Neuronal stem cell (in vitro differentiated cells): Measurements from ENCODE around the gene FBXO7.

ENCODE experiments used
- DNase-seq: peaks from one replicate; pipeline ENCODE4 v3.0.0-alpha.2; 2013; ENCODE audit warnings: low spot score
- H2AFZ ChIP-seq: one replicate; pipeline ENCODE4 v1.6.1; 2013; ENCODE audit warnings: mild to moderate bottlenecking, low read length, inconsistent platforms
- H2AK5ac ChIP-seq: 2 replicates; pipeline ENCODE4 v1.6.1; 2013; ENCODE audit warnings: low read depth, mild to moderate bottlenecking, inconsistent platforms, low read length, moderate library complexity, mixed read lengths
- H2BK120ac ChIP-seq: 2 replicates; pipeline ENCODE4 v1.6.1; 2013; ENCODE audit warnings: low read depth, mild to moderate bottlenecking, inconsistent platforms, low read length, moderate library complexity, mixed read lengths
- H2BK12ac ChIP-seq: one replicate; pipeline ENCODE4 v1.6.1; 2013; ENCODE audit warnings: low read length, inconsistent platforms
- H2BK15ac ChIP-seq: 2 replicates; pipeline ENCODE4 v1.6.1; 2013; ENCODE audit warnings: mild to moderate bottlenecking, low read length, inconsistent platforms, mixed read lengths
- H2BK5ac ChIP-seq: one replicate; pipeline ENCODE4 v1.6.1; 2013; ENCODE audit warnings: inconsistent platforms, mild to moderate bottlenecking, low read length, moderate library complexity
- H3K14ac ChIP-seq: one replicate; pipeline ENCODE4 v1.6.1; 2013; ENCODE audit warnings: low read length, inconsistent platforms
- H3K18ac ChIP-seq: 2 replicates; pipeline ENCODE4 v1.6.1; 2013; ENCODE audit warnings: low read length, inconsistent platforms
- H3K23ac ChIP-seq: 2 replicates; pipeline ENCODE4 v1.6.1; 2013; ENCODE audit warnings: low read depth, mild to moderate bottlenecking, mixed read lengths, low read length, inconsistent platforms; ENCODE audit not compliant: poor library complexity
- H3K27ac ChIP-seq: replicated peaks from 3 replicates; pipeline ENCODE4 v1.5.1; 2013; ENCODE audit warnings: low read length, inconsistent platforms
- H3K27me3 ChIP-seq, 3 experiments: 2 replicates each; pipeline ENCODE4 v1.6.1; 2013; ENCODE audit warnings: low read length in 3 of 3, mild to moderate bottlenecking in 2 of 3, inconsistent platforms in 1 of 3, low read depth in 1 of 3, mixed read lengths in 1 of 3, moderate library complexity in 1 of 3; ENCODE audit not compliant: control insufficient read depth in 3 of 3, insufficient read depth in 3 of 3
- H3K36me3 ChIP-seq, 2 donors: replicated peaks in 1 of 2; 2 replicates each; pipeline ENCODE4 v1.6.1; 2013; ENCODE audit warnings: low read length in 2 of 2; ENCODE audit not compliant: control insufficient read depth in 2 of 2, insufficient read depth in 2 of 2
- H3K4ac ChIP-seq: 2 replicates; pipeline ENCODE4 v1.6.1; 2013; ENCODE audit warnings: inconsistent platforms, mild to moderate bottlenecking, low read length, moderate library complexity
- H3K4me1 ChIP-seq, 2 donors: 1 replicate in 1 of 2; 2 replicates in 1 of 2; pipeline ENCODE4 v1.6.1; 2013; ENCODE audit warnings: low read length in 2 of 2, low read depth in 1 of 2; ENCODE audit not compliant: control insufficient read depth in 2 of 2, insufficient read depth in 1 of 2
- H3K4me2 ChIP-seq: one replicate; pipeline ENCODE4 v1.6.1; 2013; ENCODE audit warnings: mild to moderate bottlenecking, low read length, inconsistent platforms; ENCODE audit not compliant: insufficient read depth, poor library complexity, severe bottlenecking
- H3K4me3 ChIP-seq, 2 donors: 2 replicates each; pipeline ENCODE4 v1.5.1; 2013; ENCODE audit warnings: low read length in 2 of 2, mild to moderate bottlenecking in 2 of 2, inconsistent platforms in 1 of 2, moderate library complexity in 1 of 2
- H3K79me1 ChIP-seq: one replicate; pipeline ENCODE4 v1.6.1; 2013; ENCODE audit warnings: low read depth, mild to moderate bottlenecking, inconsistent platforms, low read length, moderate library complexity
- H3K9ac ChIP-seq: one replicate; pipeline ENCODE4 v1.6.1; 2013; ENCODE audit warnings: mild to moderate bottlenecking, low read depth, low read length, inconsistent platforms; ENCODE audit not compliant: poor library complexity
- H3K9me3 ChIP-seq, 2 donors: replicated peaks in 1 of 2; 2 replicates each; pipeline versions ENCODE3 to v1.6.1; 2013; ENCODE audit warnings: low read length in 2 of 2, mild to moderate bottlenecking in 2 of 2, inconsistent platforms in 1 of 2, low read depth in 1 of 2, mixed read lengths in 1 of 2, moderate library complexity in 1 of 2; ENCODE audit not compliant: control insufficient read depth in 2 of 2, insufficient read depth in 1 of 2
- H4K8ac ChIP-seq: one replicate; pipeline ENCODE4 v1.6.1; 2013; ENCODE audit warnings: low read depth, mild to moderate bottlenecking, inconsistent platforms, low read length, moderate library complexity
- H4K91ac ChIP-seq: one replicate; pipeline ENCODE4 v1.6.1; 2013; ENCODE audit warnings: low read length, low read depth, mild to moderate bottlenecking, inconsistent platforms; ENCODE audit not compliant: poor library complexity
- WGBS, 2 donors: extraction: QIAGEN DNeasy Blood & Tissue Kit; methylation state at CpG; one replicate each; pipeline ENCODE4 v1.1.7; 2013; ENCODE audit warnings: missing lambda C conversion rate in 2 of 2, mixed read lengths in 1 of 2; ENCODE audit not compliant: insufficient read length in 2 of 2, insufficient replicate concordance in 1 of 2; ENCODE audit errors: extremely low coverage in 2 of 2; 5-methylcytosine and 5-hydroxymethylcytosine counted together

Gene FBXO7

DNA sequence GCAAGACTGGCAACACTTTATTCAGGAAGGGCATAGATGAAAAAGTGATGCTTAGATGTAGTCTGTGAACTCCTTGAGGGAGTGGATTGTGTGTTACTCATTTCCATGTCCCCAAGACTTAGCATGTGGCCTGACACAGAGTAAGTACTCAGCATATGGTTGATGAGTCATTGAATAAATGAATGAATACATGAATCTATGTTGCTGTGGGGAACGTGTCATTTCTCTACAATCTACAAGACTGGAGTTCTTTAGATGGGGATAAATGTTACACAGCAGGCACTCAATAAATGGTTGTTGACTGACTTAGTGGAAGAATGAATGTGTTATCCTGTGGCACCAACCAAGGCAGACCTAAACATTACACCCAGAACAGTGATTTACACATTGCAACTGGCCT lies 28.3 kb upstream of the FBXO7 start:
- Histone ChIP-seq H3K36me3 (no peaks in the 10 kb centered on the region), H3K27ac (no peak overlapping the region), H2BK15ac (no peak overlapping the region), H2BK5ac (no peak overlapping the region), H3K4me3 (no peak overlapping the region), H3K4me2 (no peak overlapping the region), H3K9ac (no peak overlapping the region), H2AK5ac (no peak overlapping the region), H3K9me3 (no peaks in the 10 kb centered on the region), H3K79me1 (no peaks in the 10 kb centered on the region), H3K4ac (no peak overlapping the region), H3K27me3 (peaks cover 0 to 29% (median 0%) of the 10 kb centered on the region in 3 experiments), H2BK12ac (no peak overlapping the region), H3K4me1 (no peaks in the 10 kb centered on the region), H4K91ac (no peak overlapping the region), H3K23ac (no peak overlapping the region), H4K8ac (no peak overlapping the region), H2BK120ac (no peak overlapping the region), H3K14ac (no peak overlapping the region), H3K18ac (no peak overlapping the region), H2AFZ (no peak overlapping the region)
- no CpG with 5 or more reads among the region's 1 CpG for WGBS, 2 donors
- DNase-seq: no peak

DNA sequence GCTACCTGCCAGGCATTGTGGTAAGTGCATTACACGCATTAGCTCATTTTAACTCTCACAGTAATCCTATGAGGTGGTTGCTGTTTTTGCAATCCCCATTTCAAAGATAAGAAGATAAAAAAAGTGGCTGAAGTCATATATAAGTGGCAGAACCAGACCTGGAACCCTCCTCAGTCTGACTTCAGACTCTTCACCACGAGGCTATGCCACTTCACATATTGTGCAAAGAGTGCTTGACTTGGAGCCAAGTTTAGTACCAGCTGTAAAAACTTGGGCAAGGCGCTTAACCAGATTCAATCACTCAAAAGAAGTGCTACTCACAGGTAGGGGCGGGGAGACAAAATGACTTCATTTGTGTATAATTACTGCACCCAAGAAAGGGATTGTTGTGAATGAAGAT lies 25.6 kb upstream of the FBXO7 start:
- H3K4me3 ChIP-seq: no peak overlapping the region
- no peak overlapping the region for H2BK15ac ChIP-seq
- H4K8ac ChIP-seq: no peak overlapping the region
- H2BK120ac ChIP-seq: no peak overlapping the region
- no peak overlapping the region for H3K4me2 ChIP-seq
- WGBS, 2 donors: no CpG with 5 or more reads among the region's 4 CpGs
- no peaks in the 10 kb centered on the region for H3K4me1 ChIP-seq
- H3K18ac ChIP-seq: no peak overlapping the region
- no peak overlapping the region for H3K23ac ChIP-seq
- no peak overlapping the region for H2AFZ ChIP-seq
- no peaks in the 10 kb centered on the region for H3K9me3 ChIP-seq
- H3K27ac ChIP-seq: no peak overlapping the region
- H4K91ac ChIP-seq: no peak overlapping the region
- no peak overlapping the region for H2BK12ac ChIP-seq
- no peaks in the 10 kb centered on the region for H3K79me1 ChIP-seq
- H2BK5ac ChIP-seq: no peak overlapping the region
- H3K36me3 ChIP-seq: no peaks in the 10 kb centered on the region
- no peak overlapping the region for H2AK5ac ChIP-seq
- H3K9ac ChIP-seq: no peak overlapping the region
- peaks cover 0 to 19% (median 0%) of the 10 kb centered on the region in 3 experiments for H3K27me3 ChIP-seq
- no peak overlapping the region for H3K14ac ChIP-seq
- no peak overlapping the region for H3K4ac ChIP-seq
- no peak for DNase-seq

DNA sequence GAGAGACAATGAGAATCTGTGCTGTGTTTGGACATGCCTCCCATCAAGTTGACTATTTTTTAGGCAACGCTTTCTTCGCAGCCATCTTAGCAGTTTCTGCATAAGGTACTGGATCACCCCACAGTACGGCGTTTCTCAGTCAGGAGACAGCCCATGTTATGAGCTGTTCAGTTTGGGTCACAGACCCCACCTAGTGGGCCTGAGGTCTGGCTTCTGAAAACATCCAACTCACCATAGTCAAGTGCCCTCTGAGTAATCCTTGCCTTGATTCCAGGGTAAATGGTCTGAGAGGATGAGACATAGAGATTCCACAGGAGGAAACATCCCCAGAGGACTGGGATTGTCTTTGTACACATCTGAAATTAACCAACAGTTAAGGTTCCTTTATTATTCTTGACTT lies 17.6 kb upstream of the FBXO7 start:
- H4K91ac ChIP-seq: no peak overlapping the region
- H2BK120ac ChIP-seq: no peak overlapping the region
- H2BK15ac ChIP-seq: no peak overlapping the region
- H3K9me3 ChIP-seq: no peaks in the 10 kb centered on the region
- DNase-seq: no peak
- H3K4me2 ChIP-seq: no peak overlapping the region
- H2BK12ac ChIP-seq: no peak overlapping the region
- H3K4ac ChIP-seq: no peak overlapping the region
- H3K4me3 ChIP-seq: no peak overlapping the region
- no peak overlapping the region for H2AK5ac ChIP-seq
- H3K23ac ChIP-seq: no peak overlapping the region
- H3K9ac ChIP-seq: no peak overlapping the region
- H3K14ac ChIP-seq: no peak overlapping the region
- no peak overlapping the region for H3K27ac ChIP-seq
- no peaks in the 10 kb centered on the region for H3K36me3 ChIP-seq
- WGBS, 2 donors: no CpG with 5 or more reads among the region's 4 CpGs
- peaks cover 0 to 23% (median 3%) of the 10 kb centered on the region in 3 experiments for H3K27me3 ChIP-seq
- H3K18ac ChIP-seq: no peak overlapping the region
- H3K79me1 ChIP-seq: no peaks in the 10 kb centered on the region
- no peak overlapping the region for H2BK5ac ChIP-seq
- H3K4me1 ChIP-seq: no peaks in the 10 kb centered on the region
- H4K8ac ChIP-seq: no peak overlapping the region
- no peak overlapping the region for H2AFZ ChIP-seq

DNA sequence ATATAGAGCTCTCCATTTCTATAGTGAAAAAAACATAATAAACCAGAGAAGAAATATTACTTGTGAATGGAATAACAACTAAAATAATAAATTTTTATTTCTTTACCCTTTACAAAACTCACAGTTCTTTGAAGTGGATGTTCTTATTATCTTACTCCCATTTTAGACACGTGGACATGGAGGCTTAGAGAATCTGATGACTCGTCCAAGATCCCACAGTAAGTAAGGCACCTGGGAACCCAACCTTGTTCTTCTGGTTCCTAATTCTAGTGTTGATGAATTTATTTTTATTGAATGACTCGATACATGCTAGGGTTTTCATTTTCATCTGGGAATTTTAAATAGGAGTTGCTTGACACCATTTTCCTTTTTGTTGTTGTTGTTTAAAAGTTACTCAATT lies 12.2 kb upstream of the FBXO7 start:
- Histone ChIP-seq H2BK12ac (no peak overlapping the region), H3K4me2 (no peak overlapping the region), H3K79me1 (no peaks in the 10 kb centered on the region), H3K9me3 (no peaks in the 10 kb centered on the region), H3K9ac (no peak overlapping the region), H3K4me1 (no peaks in the 10 kb centered on the region), H3K23ac (no peak overlapping the region), H4K91ac (no peak overlapping the region), H3K18ac (no peak overlapping the region), H2BK15ac (no peak overlapping the region), H3K36me3 (no peaks in the 10 kb centered on the region), H4K8ac (no peak overlapping the region), H3K4me3 (no peak overlapping the region), H2BK5ac (no peak overlapping the region), H2AFZ (no peak overlapping the region), H2BK120ac (no peak overlapping the region), H3K27ac (no peak overlapping the region), H2AK5ac (no peak overlapping the region), H3K4ac (no peak overlapping the region), H3K14ac (no peak overlapping the region), H3K27me3 (peaks cover 0 to 17% (median 6%) of the 10 kb centered on the region in 3 experiments)
- DNase-seq: no peak
- no CpG with 5 or more reads among the region's 3 CpGs for WGBS, 2 donors
